HG03139 (cell line): ENCODE data around the gene MYZAP.

ENCODE experiments used
- ATAC-seq: cut with Tn5 transposase; IDR thresholded peaks from one replicate; pipeline ENCODE4 v1.9.1; 2021; ENCODE audit not compliant: unreplicated experiment

Gene MYZAP

DNA sequence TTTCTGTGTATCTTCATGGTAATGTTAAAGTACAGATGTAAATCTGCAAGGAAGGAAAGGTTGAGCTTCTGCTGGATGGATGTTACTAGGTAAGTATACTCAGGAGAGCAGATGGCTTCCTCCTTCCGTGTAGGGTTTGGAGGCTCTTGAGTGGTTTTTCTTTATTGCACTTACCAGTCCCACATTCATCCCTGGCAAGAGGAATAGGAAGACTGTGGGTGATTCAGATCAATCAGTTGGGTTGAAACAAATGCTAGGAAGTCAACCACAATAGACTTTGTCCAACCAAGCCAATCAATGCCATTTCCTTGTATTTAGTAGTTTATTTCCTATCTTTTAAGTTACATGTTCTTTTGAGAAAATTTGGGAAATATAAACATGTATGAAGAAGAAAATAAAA, 26.6 kb downstream of the MYZAP start:
- no peak for ATAC-seq

DNA sequence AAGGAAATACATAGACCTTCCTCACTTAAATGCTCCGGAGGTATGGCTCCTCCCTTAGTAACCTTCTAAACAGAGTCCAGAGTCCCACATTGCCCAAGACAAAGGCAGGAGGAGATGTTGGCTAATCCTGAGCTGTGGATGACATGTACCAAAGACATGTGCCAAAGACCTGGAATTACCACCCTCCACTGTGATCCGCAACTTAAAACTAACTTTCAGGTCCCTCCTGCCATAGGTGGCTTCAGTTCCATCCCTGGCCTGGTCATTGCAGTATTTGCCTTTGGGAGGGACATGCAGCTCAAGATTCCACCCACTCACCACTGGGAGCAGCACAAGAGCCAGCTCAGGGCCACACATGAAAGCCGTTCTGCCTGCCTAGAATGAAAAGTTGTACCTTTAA, 28.0 kb downstream of the MYZAP start:
- no peak for ATAC-seq

DNA sequence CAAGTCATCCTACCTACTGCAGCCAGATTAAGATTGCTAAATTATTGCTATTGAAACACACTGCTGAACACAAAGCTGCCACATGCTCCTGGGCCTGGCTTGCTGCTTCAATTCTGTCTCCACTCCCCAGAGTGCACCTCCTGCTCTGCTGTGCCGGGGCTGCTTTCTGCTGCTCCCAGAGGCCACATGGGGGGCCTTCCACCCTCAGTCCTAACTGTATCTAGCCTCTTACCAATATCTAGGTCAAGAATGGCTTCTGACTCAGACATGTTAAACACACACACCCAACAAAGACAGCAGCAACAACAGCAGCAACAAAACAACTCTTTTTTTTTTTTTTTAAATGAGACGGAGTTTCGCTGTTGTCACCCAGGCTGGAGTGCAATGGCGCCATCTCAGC, 33.0 kb downstream of the MYZAP start:
- ATAC-seq, result no peak

DNA sequence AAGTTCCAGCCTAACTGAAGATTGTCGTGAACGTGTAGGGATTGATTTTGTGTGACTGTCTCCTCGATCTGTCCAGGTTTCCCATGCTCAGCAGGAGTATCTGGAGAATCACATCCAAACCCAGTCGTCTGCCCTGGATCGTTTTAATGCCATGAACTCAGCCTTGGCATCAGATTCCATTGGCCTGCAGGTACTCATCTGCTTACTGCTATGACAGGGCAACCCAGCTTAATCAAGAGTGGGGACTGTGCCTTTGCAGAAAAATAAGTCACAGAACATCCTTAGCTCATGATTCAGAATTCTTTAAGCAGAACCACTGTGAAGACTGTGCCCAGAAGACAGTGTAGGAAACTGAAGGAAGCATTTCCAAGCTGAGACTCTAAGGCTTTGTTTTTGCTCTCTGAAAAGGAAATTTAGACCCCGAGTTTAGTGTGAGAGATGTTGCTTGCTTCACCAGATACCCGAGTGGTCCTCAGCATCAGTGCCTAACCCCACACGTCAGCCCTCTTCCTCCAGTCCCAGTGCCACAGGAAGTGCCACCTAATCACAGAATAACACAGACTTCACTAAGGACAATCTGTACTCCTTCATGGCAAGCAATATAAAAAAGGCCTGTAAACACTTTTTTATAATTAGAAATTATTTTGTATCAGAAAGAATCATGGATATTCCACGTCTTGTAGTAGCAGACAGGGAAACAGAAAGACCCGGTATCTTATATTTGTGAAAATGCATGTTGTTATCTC, 34.2 kb downstream of the MYZAP start:
- ATAC-seq, result no peak

DNA sequence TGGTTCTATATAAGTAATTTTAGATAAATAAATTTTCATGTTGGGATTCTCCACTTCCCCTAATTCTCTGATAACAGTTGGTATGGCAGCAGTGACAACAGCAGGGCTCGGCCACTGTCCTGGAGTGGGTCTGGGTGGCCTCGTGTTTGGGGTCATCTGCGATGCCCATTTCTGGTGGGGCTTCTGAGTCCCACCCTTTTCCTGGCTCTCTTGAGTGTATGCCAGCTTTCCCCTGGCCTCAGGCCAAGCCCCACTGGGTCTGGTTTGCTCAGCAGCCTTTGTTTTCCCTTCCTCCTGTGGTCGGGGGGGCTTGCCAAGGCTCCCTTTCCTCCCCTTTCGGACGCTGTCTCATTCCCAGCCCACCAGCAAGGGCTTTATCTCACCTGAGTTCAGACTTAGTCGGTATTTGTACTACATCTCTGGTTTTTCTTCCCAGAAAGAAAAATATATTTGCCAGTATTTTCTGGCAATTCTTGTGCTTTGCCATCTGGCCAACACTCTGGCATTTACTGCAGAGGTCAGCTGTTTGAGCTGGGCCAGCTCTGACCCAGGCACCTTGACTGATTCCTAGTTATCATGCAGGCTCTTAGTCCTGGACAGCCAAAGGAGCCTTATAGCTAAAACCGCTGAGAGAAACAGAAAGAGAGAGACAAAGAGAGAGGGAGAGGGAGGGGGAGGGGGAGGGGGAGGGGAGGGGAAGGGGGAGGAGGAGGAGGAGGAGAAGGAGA, 35.2 kb downstream of the MYZAP start:
- ATAC-seq, result no peak

DNA sequence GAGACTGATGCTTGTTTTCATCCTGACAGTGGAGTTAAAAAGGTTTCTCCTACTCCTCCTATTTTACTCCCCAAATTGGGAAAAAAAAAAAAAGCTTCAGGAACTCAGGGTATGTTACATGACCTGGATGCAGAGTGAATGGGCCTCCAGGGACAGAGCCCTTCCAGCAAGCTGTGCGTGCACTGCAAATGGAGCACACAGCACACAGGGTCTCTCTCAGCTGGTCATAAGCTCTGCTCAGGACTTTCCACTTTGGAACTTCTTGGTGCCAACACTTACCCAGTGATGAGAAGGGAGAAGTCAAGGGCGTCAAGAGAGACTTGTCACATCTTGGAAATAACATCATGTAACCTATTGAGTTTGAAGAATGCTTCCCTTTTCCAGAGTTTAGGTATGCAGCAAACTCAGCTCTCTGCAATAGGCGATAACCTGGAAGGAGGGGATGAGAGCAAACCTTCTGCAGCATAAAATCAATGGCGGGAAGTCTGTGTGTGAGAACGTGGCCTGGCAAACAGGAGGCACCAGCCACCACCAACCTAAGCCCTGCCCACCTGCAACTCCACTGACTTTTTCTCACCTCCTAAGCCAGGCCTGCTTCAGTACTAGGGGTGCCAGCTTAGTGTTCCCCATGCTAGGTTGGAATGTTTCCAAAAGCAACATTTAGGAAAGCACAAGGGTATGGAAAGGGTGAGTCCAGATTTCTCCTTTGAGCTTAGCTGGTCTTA, 39.8 kb downstream of the MYZAP start:
- ATAC-seq, result no peak

DNA sequence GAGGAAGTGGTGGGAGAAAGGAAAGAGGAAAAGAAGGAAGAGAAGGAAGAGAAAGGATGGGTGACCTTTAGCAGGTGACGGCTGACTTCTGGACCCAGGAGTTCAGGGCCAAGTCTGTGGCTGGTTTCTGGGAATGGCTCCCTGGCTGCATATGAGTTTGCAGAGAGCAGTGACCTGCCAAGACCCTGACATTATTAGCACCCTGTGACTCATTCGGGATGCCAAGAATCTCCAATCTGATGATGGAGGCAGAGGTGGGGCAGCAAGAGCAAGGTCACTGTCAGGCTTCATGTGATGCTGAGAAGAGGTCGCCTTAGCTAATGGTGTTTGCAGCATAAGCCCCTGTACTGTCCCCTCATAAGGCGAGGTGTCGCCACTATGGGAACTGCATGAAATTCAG, 42.6 kb downstream of the MYZAP start:
- ATAC-seq, result no peak

DNA sequence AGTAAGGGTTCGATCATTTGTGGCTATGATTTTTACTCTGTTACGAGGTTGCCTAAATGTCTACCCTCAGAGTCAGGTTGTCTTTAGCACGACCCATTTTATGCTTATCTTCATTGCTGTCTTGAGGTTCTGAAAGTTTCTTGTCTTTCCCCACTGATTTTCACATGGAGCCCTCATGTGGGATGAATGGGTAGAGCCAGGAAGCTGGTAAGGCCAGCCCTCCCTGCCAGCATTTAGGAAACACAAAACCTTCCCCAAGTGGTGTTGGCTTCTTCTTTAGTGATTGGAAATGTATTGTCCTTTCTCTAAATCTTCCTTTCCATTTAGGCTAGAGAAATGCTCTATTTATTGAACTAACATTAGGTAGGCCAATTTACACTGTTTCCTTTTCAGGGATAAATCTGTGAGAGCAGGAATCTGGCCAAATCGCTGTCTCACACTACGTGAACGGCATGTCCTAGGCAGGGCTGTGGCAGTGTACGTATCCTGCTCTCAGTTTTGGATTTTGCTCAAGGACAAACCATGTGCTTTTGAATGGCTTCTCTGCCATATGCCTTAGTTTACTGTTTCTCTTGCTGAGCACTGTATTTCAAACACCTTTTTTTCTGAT, 43.7 kb downstream of the MYZAP start:
- ATAC-seq, result no peak

DNA sequence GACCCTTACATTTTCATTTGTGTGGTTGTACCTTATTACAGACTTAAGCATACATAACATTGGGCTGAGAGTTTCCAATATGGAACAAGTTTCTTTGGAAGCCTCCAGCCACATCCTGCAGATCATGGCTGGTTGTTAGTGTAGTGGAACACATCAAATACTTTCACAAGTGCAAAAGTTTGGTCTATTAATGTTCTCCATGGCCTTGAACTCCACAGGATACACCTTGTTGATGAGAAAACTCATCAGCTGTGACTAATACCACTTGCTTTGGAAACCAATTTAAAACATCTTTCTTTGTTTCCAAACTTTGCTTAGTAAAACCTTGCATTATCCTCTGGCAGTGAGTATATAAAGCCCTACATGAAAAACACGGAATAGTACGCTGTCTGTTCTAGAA, 46.1 kb downstream of the MYZAP start:
- no peak for ATAC-seq

DNA sequence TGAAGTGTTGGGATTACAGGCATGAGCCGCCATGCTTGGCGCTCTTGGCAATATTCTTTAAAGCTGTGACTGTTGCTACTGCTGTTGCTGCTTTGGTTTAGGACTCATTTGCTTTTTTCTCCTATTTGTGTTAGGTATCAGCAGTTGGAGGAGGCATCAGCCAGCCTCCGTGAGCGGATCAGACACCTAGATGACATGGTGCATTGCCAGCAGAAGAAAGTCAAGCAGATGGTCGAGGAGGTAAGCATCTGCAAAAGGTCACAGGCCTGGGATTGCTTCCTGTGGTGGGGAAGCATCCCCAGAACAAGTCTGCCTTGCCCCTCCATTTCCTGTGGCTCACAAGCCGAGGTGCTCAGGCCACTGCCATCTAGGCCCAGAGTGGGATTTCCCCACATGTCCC, 47.6 kb downstream of the MYZAP start:
- ATAC-seq, result no peak

DNA sequence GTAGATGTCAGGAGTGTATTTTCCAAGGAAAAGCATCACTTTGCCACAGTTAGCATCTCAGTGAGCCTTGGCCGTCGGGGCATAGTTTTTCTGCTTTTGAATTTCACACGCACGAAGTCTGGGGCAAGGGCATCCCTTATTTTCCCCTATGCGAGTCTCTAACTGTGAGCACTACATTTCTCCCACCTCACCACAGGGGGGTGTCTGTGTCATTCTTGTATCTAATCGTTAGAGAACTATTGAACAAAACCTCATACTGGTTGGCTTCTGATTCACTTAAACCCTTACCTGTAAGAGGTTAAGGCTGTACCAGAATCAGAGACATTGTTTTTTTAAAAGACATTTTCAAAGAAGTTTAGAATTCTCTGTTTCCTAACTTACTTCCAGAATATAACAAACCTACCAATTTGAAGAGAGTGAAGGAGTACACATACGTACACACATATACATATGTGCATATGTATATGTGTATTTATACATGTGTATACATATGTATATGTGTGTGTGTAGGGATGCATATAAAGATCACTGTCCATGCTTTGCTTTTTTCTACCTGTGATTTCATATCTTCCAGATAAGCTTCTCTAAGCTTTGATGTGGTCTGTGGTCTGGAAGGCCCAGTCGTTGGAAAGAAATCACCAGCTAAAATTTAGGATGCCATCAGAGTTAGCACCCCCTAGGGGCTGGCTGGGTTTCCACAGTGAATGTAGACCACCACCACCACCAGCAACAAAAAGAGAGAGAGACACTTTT, 49.4 kb downstream of the MYZAP start:
- ATAC-seq, result no peak

DNA sequence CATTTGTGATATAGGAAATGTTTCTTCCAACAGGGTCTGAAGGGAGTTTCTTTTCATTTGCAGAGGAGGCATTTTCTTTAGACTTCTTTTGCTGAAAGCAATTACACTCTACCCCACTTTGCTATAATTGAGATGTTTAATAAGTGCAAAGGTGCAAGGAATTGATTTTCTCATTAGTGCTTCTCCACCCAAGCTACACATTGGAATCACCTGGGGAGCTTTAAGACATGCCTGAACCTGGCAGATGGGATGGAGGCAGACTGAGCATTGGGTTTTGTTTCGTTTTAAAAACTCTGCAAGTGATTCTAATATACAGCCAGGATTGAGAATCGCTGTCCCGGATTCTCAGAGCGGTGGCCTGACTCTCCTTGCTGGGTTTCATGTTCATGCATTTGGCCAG, 52.1 kb downstream of the MYZAP start:
- no peak for ATAC-seq

DNA sequence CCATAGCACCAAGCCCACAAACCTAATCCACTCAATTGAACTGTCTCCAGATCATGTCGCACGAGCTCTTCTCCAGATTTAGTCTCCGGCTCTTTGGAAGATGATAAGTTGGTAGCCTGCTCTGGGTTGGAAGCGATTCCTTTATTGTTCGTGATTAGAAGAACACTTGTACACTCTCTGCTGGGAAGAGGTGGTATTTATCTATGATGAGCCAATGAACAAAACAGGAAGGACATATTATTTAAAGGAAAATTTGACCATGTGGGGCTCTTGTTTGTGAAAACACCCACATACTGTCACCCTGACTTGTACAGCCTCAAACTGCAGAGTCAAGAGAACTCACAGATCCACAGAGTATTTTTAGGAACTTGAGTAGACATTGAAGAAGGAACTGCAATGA, 54.4 kb downstream of the MYZAP start:
- no peak for ATAC-seq

DNA sequence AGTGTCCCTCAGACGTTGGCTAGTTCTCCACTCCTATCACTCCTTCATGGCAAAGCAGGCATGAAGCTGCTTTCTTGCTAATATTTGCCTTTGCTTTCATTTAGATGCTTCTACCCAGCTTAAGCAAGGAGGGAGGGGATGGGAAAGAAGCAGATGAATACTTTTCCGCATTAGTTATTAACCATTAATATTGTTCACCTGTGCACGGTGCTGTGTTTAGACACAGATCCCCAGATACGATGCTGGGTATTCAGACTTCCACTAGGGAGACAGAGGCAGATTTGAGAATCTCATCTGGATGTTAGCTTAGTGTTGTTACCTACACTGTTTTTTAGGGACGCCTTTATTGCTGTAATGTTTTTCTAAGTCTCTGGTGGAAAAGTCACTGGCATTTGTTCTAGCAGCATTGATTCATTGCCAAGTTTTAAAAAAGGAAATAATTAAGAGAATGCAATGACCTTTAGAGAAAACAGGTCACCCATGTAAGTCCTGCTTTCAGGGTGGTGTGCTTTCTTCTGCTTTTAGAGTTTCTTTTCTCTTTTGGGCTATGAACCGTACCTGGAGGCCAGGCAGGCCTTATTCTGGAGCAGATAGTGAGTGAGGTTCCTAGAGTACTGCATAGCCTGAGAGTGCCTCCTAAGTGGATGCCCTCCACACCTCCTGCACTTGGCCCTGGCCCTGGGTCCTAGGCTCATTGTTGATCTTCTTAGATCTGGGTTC, 55.5 kb downstream of the MYZAP start:
- ATAC-seq, result no peak

DNA sequence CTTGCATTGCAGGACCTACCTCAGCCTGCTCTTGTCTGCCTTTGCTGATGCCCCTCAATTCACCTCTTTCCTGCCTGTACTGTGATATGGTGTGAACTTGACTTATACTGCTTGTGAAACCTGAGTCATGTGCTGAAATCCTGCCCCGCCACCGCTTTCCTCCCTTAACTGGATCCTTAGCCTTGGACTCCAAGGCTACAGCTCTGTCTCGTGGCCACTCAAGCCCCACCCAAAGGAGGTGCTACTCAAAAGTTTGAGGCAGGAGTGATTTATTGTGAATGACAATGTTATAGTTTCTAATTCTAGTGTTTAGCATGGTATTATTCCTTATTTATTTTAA, 56.1 kb downstream of the MYZAP start:
- ATAC-seq, result no peak

DNA sequence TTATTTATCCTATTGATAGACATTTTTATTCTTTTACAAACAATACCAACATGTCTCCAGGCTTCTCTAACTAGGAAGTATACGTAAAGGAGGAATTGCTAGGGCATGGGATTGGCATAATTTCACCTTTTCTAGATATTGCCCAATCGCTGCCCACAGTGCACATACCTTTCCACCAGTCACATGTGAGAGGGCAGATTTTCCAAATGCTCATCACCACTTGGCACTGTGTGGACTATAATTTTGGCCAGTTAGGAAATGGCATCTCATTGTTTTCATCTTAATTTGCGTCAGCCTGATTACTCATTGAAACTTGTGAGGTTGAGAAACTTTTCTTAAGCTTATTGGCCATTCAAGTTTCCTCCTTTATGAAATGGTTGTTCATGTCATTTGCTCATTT, 57.4 kb downstream of the MYZAP start:
- no peak for ATAC-seq

DNA sequence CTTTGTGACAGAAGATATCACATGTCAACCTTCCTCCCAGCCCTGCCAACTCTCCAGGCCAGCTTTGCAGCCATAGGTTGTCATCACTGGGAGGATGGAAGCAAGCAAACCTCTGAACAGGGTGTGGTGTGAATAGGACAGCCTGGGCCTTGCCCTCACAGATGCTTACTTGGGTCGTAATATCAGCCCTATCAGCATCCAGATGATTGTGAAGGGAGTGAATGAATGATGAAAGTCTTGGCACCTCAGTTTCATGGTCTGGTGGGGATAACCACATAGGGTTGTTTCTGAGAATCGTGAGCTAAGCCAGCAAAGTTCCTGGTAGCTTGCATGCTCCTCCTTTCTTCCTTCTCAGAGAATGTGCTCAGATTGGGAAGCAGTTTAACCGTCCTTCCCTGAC, 59.7 kb downstream of the MYZAP start:
- no peak for ATAC-seq

DNA sequence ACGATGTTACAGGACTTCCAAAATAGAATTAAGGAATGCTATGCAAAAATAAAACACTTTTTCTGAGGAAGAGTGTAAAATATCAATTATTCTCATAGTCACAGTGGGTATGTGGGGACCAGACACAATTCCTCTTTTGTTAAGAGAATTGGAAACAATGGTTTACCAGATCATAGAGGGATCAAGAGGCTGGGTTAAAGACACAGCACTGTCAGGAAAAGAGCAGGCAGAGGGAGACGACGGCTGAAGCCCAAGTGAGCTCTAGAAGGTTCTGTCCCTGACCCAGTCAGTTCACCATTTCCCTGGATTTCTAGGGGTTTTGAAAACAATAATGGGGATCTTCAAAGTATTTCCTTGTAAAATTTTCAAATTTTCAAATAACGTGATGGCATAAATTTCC, 60.8 kb downstream of the MYZAP start:
- ATAC-seq, result no peak

DNA sequence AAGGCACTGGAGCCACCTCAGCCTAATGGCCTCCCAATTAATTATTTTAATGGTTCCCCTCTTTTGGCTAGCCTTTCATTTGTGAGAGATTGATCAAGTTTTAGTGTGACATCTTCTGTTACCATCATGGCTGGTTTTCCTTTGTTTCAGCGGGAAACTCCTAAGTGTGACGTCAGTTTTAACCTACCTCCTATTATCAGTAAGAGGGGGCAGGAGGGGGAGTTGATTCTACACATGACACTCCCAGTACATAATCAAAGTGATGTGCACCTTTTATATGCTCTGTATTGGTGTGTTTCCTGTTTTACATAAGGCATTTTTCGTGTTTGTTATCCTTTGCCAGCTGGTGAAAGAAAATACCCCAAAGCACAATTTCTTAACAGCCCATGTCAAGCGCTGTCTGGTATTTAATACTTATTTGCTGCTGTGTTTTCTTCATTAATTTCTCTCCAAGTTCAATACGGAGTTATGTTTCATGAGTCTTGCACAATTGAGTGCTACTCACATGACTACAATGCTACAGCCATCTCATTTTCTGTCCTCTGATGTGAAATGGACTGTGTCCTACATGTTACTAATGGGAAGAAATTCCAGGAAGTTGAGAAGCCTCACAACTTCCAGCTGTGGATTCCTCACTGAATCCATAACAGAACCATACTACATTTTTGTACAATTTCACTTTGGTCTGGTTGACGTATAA, 62.6 kb downstream of the MYZAP start:
- ATAC-seq, result no peak

DNA sequence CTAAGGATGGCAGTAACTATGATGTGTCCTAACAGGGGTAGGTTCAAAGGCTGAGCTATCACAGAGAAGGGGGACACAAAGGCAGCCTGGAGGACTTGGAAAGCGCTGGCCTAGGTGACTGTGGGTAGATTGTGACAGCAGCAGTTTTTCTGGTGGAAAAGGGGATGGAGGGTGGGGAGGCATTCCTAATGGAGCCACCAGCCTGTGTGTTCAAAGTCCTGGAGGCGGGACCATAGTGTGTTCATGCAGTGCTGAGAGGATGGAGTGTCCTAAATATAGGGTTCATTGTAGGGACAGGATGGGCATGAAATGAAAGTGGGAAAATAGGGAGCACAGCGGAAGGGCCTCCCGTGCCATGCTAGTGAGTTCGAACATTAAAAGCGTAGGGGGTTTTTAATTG, 63.3 kb downstream of the MYZAP start:
- no peak for ATAC-seq
